ENCODE results near the gene PMS1. TPM values are rescaled to one million over a fixed set of nuclear protein-coding genes. Genes with fewer than 3 reads are reported as not detected.
"Not testable (repeated sequence)": the region's sequence is repeated elsewhere in the genome, so short reads cannot be mapped to it uniquely, and the experiment has no call there.

Gene PMS1
- total RNA-seq, 1 experiment from 2014 or later = 46.5 TPM

DNA sequence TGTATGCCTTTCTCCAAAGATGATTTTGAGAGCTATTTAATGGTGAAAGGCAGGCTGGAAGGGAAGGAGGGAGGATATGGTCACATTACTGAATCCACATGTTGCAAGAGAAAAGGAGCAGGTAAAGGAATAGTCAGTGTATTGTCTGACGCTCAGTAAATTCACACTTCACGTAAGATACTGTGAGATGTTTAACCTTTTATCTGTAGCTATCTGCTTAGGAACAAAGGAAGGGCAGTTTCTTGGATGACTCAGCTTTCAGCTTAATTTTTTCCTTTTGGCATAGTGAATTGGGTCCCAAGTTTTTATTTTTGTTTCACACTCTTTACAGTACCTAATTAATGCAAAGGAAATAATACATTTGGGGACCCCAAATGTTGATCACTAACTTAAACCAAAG lies 96.2 kb downstream of the PMS1 start:
- Histone ChIP-seq H3K4me1 (ENCODE audit: insufficient read depth, low read length, poor library complexity, severe bottlenecking) (no peaks in the 10 kb centered on the region), H3K4me3 (ENCODE audit: low read depth, low read length, poor library complexity, severe bottlenecking) (no peak overlapping the region), H3K9me3 (ENCODE audit: low read depth, low read length, poor library complexity, severe bottlenecking) (no peaks in the 10 kb centered on the region), H3K36me3 (ENCODE audit: insufficient read depth, low read length, poor library complexity, severe bottlenecking) (no peaks in the 10 kb centered on the region), H3K27ac (ENCODE audit: low read depth, low read length, poor library complexity, severe bottlenecking) (no peak overlapping the region), H3K27me3 (replicated peaks; ENCODE audit: insufficient read depth, low read depth, low read length, poor library complexity) (no peaks in the 10 kb centered on the region)
- TF ChIP-seq EZH2 (IDR thresholded peaks at IDR 0.05; ENCODE audit: borderline replicate concordance, low read depth, low read length, poor library complexity, severe bottlenecking) = no peak
- TF ChIP-seq, protein P1, sequence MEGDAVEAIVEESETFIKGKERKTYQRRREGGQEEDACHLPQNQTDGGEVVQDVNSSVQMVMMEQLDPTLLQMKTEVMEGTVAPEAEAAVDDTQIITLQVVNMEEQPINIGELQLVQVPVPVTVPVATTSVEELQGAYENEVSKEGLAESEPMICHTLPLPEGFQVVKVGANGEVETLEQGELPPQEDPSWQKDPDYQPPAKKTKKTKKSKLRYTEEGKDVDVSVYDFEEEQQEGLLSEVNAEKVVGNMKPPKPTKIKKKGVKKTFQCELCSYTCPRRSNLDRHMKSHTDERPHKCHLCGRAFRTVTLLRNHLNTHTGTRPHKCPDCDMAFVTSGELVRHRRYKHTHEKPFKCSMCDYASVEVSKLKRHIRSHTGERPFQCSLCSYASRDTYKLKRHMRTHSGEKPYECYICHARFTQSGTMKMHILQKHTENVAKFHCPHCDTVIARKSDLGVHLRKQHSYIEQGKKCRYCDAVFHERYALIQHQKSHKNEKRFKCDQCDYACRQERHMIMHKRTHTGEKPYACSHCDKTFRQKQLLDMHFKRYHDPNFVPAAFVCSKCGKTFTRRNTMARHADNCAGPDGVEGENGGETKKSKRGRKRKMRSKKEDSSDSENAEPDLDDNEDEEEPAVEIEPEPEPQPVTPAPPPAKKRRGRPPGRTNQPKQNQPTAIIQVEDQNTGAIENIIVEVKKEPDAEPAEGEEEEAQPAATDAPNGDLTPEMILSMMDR (conservative IDR thresholded peaks at IDR 0.05; ENCODE audit: low read depth, low read length) = no peak
- ChIA-PET CTCF (no interaction called here), POLR2A (ENCODE audit: low non-redundant PET) (no interaction called here)
- no peak for DNase-seq (ENCODE audit: low spot score)
- BruUV-seq (replicated peaks) = no TSS peak
- intact Hi-C loops (cut with micrococcal nuclease; ENCODE audit: unreplicated experiment) = no loop called here

DNA sequence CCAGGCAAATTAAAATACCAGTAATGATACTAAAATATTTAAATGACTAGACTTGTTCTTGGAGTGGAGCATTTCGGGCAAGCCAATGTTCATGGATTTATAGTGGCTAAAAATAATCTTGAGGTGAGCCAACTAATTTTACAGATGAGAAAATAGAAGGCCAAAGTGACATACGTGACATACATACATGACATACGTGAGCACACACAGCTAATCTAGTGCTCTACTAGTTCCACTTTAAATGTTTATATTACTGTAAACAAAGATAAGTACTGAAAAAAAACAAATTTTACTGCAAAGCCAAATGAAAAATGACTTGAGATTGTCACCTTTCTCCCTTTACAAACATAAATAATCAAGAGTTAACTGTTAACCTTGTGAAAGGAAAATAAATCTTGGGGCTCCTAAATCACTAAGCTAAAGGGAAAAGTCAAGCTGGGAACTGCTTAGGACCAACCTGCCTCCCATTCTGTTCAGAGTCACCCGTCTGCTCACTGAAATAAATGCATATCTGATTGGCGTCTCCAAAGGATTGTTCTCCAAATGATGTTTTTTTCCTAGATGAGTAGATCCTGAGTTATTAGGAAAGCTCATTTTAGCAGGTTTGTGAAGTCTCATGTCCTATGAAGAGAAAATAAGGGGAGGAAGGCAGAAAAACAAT lies 96.7 kb downstream of the PMS1 start:
- ChIA-PET POLR2A (ENCODE audit: low non-redundant PET) (no interaction called here), CTCF (no interaction called here)
- BruUV-seq (replicated peaks) = no TSS peak
- H3K4me3 ChIP-seq (ENCODE audit: low read depth, low read length, poor library complexity, severe bottlenecking) = no peak overlapping the region
- DNase-seq (ENCODE audit: low spot score) = no peak
- H3K9me3 ChIP-seq (ENCODE audit: low read depth, low read length, poor library complexity, severe bottlenecking) = no peaks in the 10 kb centered on the region
- H3K4me1 ChIP-seq (ENCODE audit: insufficient read depth, low read length, poor library complexity, severe bottlenecking) = no peaks in the 10 kb centered on the region
- H3K27ac ChIP-seq (ENCODE audit: low read depth, low read length, poor library complexity, severe bottlenecking) = no peak overlapping the region
- no peaks in the 10 kb centered on the region for H3K27me3 ChIP-seq (replicated peaks; ENCODE audit: insufficient read depth, low read depth, low read length, poor library complexity)
- H3K36me3 ChIP-seq (ENCODE audit: insufficient read depth, low read length, poor library complexity, severe bottlenecking) = no peaks in the 10 kb centered on the region
- TF ChIP-seq, protein P1 (conservative IDR thresholded peaks at IDR 0.05; ENCODE audit: low read depth, low read length) = no peak
- intact Hi-C loops (cut with micrococcal nuclease; ENCODE audit: unreplicated experiment) = no loop called here

- Histone ChIP-seq H3K9me3 (ENCODE audit: low read depth, low read length, poor library complexity, severe bottlenecking) (no peaks in the 10 kb centered on the region), H3K36me3 (ENCODE audit: insufficient read depth, low read length, poor library complexity, severe bottlenecking) (no peaks in the 10 kb centered on the region), H3K4me1 (ENCODE audit: insufficient read depth, low read length, poor library complexity, severe bottlenecking) (no peaks in the 10 kb centered on the region), H3K27ac (ENCODE audit: low read depth, low read length, poor library complexity, severe bottlenecking) (no peak overlapping the region), H3K27me3 (replicated peaks; ENCODE audit: insufficient read depth, low read depth, low read length, poor library complexity) (no peaks in the 10 kb centered on the region), H3K4me3 (ENCODE audit: low read depth, low read length, poor library complexity, severe bottlenecking) (no peak overlapping the region)
- ChIA-PET POLR2A (ENCODE audit: low non-redundant PET) (no interaction called here), CTCF (no interaction called here)
- intact Hi-C loops (cut with micrococcal nuclease; ENCODE audit: unreplicated experiment) = no loop called here
- DNase-seq (ENCODE audit: low spot score) = no peak
- TF ChIP-seq, protein P1 (conservative IDR thresholded peaks at IDR 0.05; ENCODE audit: low read depth, low read length) = no peak
- TF ChIP-seq EZH2 (IDR thresholded peaks at IDR 0.05; ENCODE audit: borderline replicate concordance, low read depth, low read length, poor library complexity, severe bottlenecking) = no peak
- no TSS peak for BruUV-seq (replicated peaks)
Observed at GRCh38 chr2:189885368-189885767, 101.1 kb downstream of the PMS1 start.

- H3K36me3 ChIP-seq (ENCODE audit: insufficient read depth, low read length, poor library complexity, severe bottlenecking); H3K27ac ChIP-seq (ENCODE audit: low read depth, low read length, poor library complexity, severe bottlenecking); intact Hi-C loops (cut with micrococcal nuclease; ENCODE audit: unreplicated experiment); DNase-seq (ENCODE audit: low spot score); POLR2A ChIA-PET (ENCODE audit: low non-redundant PET); H3K9me3 ChIP-seq (ENCODE audit: low read depth, low read length, poor library complexity, severe bottlenecking); H3K27me3 ChIP-seq (replicated peaks; ENCODE audit: insufficient read depth, low read depth, low read length, poor library complexity); BruUV-seq (replicated peaks); H3K4me3 ChIP-seq (ENCODE audit: low read depth, low read length, poor library complexity, severe bottlenecking); CTCF ChIA-PET; H3K4me1 ChIP-seq (ENCODE audit: insufficient read depth, low read length, poor library complexity, severe bottlenecking): not testable (repeated sequence)
Observed at GRCh38 chr2:189892546-189893294, 108.5 kb downstream of the PMS1 start.

Data from A673 (cell line).